Endothelial cell (in vitro differentiated cells): ENCODE results near the gene SYVN1. TPM values are rescaled to one million over a fixed set of nuclear protein-coding genes. Genes with fewer than 3 reads are reported as not detected.

ENCODE experiments used
- DNase-seq: peaks from one replicate; pipeline ENCODE4 v3.0.0; 2021; ENCODE audit warnings: low spot score
- H3K27ac Mint-ChIP-seq: one replicate; pipeline ENCODE4 v1.8.0; 2021; ENCODE audit warnings: mixed read lengths, inconsistent platforms; ENCODE audit not compliant: unreplicated experiment
- H3K27me3 Mint-ChIP-seq: one replicate; pipeline ENCODE4 v1.8.0; 2021; ENCODE audit warnings: mild to moderate bottlenecking, moderate library complexity, mixed read lengths, inconsistent platforms; ENCODE audit not compliant: unreplicated experiment
- H3K36me3 Mint-ChIP-seq: one replicate; pipeline ENCODE4 v1.8.0; 2021; ENCODE audit warnings: mild to moderate bottlenecking, low read depth, mixed read lengths, inconsistent platforms; ENCODE audit not compliant: unreplicated experiment
- H3K4me1 Mint-ChIP-seq: one replicate; pipeline ENCODE4 v1.8.0; 2021; ENCODE audit warnings: mild to moderate bottlenecking, mixed read lengths, inconsistent platforms; ENCODE audit not compliant: unreplicated experiment
- H3K4me3 Mint-ChIP-seq: one replicate; pipeline ENCODE4 v1.8.0; 2021; ENCODE audit warnings: mild to moderate bottlenecking, mixed read lengths, inconsistent platforms; ENCODE audit not compliant: unreplicated experiment
- H3K9me3 Mint-ChIP-seq: one replicate; pipeline ENCODE4 v1.8.0; 2021; ENCODE audit warnings: mixed read lengths, inconsistent platforms; ENCODE audit not compliant: unreplicated experiment
- long read RNA-seq: library from polyadenylated mRNA; unstranded; transcript quantifications from one replicate; pipeline ENCODE4 v2.0.0, GENCODE V29; 2020; ENCODE audit not compliant: unreplicated experiment
- total RNA-seq: library from RNA; stranded (reverse); fragmentation: NEBNext Ultra II Directional; extraction: Animal tissue kit (Norgen Biotek cat#: 25700); gene quantifications from one replicate; pipeline ENCODE4 v1.2.1, GENCODE V29; 2021; ENCODE audit not compliant: unreplicated experiment
- TF ChIP-seq, protein P1 (sequence below): fragments of 200-600 bp; sonication (generic); IDR thresholded peaks from one replicate; pipeline ENCODE4 v1.5.0; 2021; ENCODE audit warnings: antibody characterized with exemption; ENCODE audit not compliant: unreplicated experiment

SYVN1 gene
- 32.2 TPM for total RNA-seq
- long read RNA-seq = 0 reads

GRCh38 chr11:65134240-65134951 is at the start of gene SYVN1:
Gene SYVN1 (minus strand): TSS chr11:65134519. CDS start chr11:65133601, 918 bp downstream.
- peak within 1 kb of the TSS; percentile 99 for H3K4me3 Mint-ChIP-seq
- H3K36me3 Mint-ChIP-seq = peaks cover 15% of the 10 kb centered on the region
- TF ChIP-seq, protein P1, sequence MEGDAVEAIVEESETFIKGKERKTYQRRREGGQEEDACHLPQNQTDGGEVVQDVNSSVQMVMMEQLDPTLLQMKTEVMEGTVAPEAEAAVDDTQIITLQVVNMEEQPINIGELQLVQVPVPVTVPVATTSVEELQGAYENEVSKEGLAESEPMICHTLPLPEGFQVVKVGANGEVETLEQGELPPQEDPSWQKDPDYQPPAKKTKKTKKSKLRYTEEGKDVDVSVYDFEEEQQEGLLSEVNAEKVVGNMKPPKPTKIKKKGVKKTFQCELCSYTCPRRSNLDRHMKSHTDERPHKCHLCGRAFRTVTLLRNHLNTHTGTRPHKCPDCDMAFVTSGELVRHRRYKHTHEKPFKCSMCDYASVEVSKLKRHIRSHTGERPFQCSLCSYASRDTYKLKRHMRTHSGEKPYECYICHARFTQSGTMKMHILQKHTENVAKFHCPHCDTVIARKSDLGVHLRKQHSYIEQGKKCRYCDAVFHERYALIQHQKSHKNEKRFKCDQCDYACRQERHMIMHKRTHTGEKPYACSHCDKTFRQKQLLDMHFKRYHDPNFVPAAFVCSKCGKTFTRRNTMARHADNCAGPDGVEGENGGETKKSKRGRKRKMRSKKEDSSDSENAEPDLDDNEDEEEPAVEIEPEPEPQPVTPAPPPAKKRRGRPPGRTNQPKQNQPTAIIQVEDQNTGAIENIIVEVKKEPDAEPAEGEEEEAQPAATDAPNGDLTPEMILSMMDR = no peak
- H3K27ac Mint-ChIP-seq = peak within 1 kb of the TSS; percentile 99
- peaks cover 25% of the 10 kb centered on the region for H3K27me3 Mint-ChIP-seq
- peak; percentile 76 for DNase-seq
- peaks cover 29% of the 10 kb centered on the region for H3K4me1 Mint-ChIP-seq
- no peaks in the 10 kb centered on the region for H3K9me3 Mint-ChIP-seq

DNA sequence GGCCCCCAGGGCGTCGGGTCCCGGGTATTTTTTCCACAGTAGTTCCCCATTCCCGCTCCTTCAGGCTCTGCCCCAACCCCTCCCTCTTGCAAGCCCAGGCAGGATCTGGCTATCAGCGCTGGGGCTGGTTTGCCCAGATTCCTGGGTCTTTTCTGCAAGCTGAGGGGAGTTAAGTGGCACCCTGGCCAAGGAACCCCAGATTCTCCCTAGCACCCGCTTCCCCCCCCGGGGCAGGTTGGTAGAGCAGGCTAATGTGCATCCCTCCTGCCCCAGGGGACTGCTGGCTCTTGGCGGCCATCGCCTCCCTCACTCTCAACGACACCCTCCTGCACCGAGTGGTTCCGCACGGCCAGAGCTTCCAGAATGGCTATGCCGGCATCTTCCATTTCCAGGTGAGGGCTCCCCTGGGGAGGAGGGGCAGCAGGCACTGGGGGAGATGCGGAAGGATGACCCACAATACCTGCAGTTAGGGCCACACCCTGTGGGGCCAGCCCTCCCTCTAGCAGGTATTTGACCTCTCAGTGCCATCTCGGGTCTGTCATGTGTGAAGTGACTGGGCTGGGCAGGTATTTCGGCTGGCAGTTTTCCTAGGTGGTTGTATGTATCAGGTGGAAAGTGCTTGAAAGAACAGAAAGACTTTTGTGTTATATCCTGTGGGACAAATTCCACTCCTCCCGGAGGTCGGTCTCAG is 49.0 kb upstream of the SYVN1 start:
- Mint-ChIP-seq H3K36me3 (peaks cover 14% of the 10 kb centered on the region), H3K4me1 (peaks cover 10% of the 10 kb centered on the region), H3K4me3 (peak overlapping the region; percentile 96), H3K27ac (no peak overlapping the region), H3K9me3 (no peaks in the 10 kb centered on the region), H3K27me3 (peaks cover 12% of the 10 kb centered on the region)
- DNase-seq = no peak
- TF ChIP-seq, protein P1 = no peak

DNA sequence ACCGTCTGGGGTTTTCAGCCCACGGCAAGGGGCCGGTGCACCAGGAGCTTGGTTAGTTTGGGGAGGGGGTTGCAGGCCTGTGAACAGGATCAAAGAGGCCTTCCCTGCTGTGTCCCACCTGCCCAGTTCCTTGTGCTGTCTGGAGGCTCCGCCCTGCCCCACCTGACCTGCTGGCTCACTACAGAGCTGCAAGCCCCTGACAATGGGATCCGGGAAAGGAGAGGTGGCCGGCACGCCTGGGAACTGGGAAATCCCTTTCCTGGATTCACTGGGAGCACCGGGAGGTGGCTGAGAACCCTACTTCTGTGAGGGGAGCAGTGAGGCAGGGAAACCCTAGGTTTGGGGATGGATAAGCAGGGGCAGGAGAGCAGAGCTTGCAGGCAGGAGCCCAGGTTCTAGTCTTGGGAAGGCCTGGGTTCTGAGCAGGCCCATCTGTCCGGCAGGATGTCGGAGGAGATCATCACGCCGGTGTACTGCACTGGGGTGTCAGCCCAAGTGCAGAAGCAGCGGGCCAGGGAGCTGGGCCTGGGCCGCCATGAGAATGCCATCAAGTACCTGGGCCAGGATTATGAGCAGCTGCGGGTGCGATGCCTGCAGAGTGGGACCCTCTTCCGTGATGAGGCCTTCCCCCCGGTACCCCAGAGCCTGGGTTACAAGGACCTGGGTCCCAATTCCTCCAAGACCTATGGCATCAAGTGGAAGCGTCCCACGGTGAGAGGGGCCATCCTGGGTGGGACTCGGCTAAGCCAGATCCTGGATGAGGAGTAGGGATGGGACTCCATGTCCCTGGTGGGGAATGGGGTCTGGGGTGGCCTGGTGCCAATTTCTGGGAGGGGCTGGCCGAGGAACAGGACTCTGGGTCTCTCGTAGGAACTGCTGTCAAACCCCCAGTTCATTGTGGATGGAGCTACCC is 48.2 kb upstream of the SYVN1 start:
- peaks cover 14% of the 10 kb centered on the region for H3K36me3 Mint-ChIP-seq
- H3K27ac Mint-ChIP-seq = peak overlapping the region; percentile 45
- H3K9me3 Mint-ChIP-seq = no peaks in the 10 kb centered on the region
- DNase-seq = peak; percentile 35
- TF ChIP-seq, protein P1 = no peak
- H3K27me3 Mint-ChIP-seq = peaks cover 11% of the 10 kb centered on the region
- peaks cover 10% of the 10 kb centered on the region for H3K4me1 Mint-ChIP-seq
- H3K4me3 Mint-ChIP-seq = peak overlapping the region; percentile 96

DNA sequence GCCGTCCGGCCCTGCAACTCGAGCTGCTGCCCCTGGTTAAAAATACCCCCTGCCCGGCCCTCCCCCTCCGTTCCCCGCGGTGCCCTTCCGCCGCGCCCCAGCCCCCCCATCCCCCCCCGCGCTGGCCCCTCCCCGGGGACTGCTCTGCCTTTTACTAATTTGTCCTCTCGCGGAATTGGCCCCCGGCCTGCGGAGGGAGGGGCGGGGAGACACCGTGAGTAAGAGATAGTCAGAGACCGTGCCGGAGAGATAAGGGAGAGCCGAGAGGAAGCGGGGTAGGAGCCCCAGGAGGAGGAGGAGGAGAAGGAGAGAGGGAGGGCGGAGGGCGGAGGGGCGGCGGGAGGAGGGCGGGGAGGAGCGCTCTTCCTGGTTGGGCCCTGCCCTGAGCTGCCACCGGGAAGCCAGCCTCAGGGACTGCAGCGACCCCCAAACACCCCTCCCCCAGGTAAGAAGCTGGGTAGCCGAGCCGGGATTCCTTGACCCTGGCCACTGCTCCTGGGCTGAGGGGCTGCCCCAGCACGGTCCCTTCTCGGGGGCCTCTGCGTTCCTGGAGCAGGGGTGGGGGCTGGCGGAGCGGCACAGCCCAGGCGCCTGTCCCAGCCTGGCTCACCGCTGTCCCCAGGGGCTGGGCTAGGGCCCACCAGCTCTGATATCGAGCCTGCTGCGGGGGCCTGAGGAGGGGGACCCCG is 47.4 kb upstream of the SYVN1 start, which contains the start of gene CAPN1:
Gene CAPN1, plus strand, starts transcription at position 360 of the 689 bp plus-strand sequence. CDS start 774 bp downstream, outside the sequence.
- DNase-seq = peak; percentile 41
- no peaks in the 10 kb centered on the region for H3K9me3 Mint-ChIP-seq
- TF ChIP-seq, protein P1 = peak; percentile 30
- peaks cover 13% of the 10 kb centered on the region for H3K36me3 Mint-ChIP-seq
- peaks cover 10% of the 10 kb centered on the region for H3K4me1 Mint-ChIP-seq
- peak within 1 kb of the TSS; percentile 45 for H3K27ac Mint-ChIP-seq
- H3K4me3 Mint-ChIP-seq = peak within 1 kb of the TSS; percentile 96
- H3K27me3 Mint-ChIP-seq = peaks cover 8% of the 10 kb centered on the region
